Naive thymus-derived CD4-positive, alpha-beta T cell (primary cell): ENCODE results near the gene STK38. TPM values are rescaled to one million over a fixed set of nuclear protein-coding genes. Genes with fewer than 3 reads are reported as not detected.
A peak's percentile ranks its signal among the peaks of the same experiment; 100 is the strongest.
"Not testable (repeated sequence)": the region's sequence is repeated elsewhere in the genome, so short reads cannot be mapped to it uniquely, and the experiment has no call there.

Source experiments
- ATAC-seq: fragments of 150-1000 bp; cut with Tn5 transposase; 2 replicates; pipeline ENCODE4 v1.10.0; 2021; ENCODE audit warnings: mild to moderate bottlenecking, moderate library complexity
- CTCF ChIA-PET: fragments of 350-600 bp; sonication (Branson Sonifier 250); formaldehyde crosslinking; loops from one replicate; lab custom pipeline; 2021; ENCODE audit warnings: antibody characterized with exemption; lab: Charles Lee
- POLR2A ChIA-PET: fragments of 350-600 bp; sonication (Branson Sonifier 250); formaldehyde crosslinking; loops from one replicate; lab custom pipeline; 2021; ENCODE audit warnings: antibody characterized with exemption, inconsistent platforms; lab: Charles Lee
- DNase-seq, 9 donors: peaks; one replicate each; pipeline versions ENCODE4 v3.0.0 to v3.0.0-alpha.2; 2020 to 2022; ENCODE audit warnings: mixed read lengths in 1 of 9
- H3K27ac ChIP-seq: one replicate; pipeline ENCODE4 v1.7.0; 2013; ENCODE audit warnings: mild to moderate bottlenecking, low read depth, low read length, moderate library complexity
- H3K27me3 ChIP-seq, 2 donors: one replicate each; pipeline ENCODE4 v1.7.0; 2013; ENCODE audit warnings: low read length in 2 of 2, mild to moderate bottlenecking in 2 of 2, moderate library complexity in 2 of 2; ENCODE audit not compliant: control insufficient read depth in 2 of 2, insufficient read depth in 2 of 2
- H3K36me3 ChIP-seq, 3 experiments: 1 replicate in 2 of 3; 2 replicates in 1 of 3; pipeline ENCODE4 v1.7.0; 2013; ENCODE audit warnings: low read length in 3 of 3, mild to moderate bottlenecking in 3 of 3, moderate library complexity in 1 of 3; ENCODE audit not compliant: insufficient read depth in 3 of 3, control insufficient read depth in 2 of 3
- H3K4me1 ChIP-seq, 2 donors: one replicate each; pipeline ENCODE4 v1.7.0; 2013; ENCODE audit warnings: low read length in 2 of 2, mild to moderate bottlenecking in 2 of 2, moderate library complexity in 1 of 2; ENCODE audit not compliant: control insufficient read depth in 2 of 2, insufficient read depth in 2 of 2
- H3K4me3 ChIP-seq: 2 replicates; pipeline ENCODE4 v1.7.0; 2013; ENCODE audit warnings: mild to moderate bottlenecking, low read length
- H3K9me3 ChIP-seq, 3 experiments: 1 replicate in 2 of 3; 2 replicates in 1 of 3; pipeline ENCODE4 v1.7.0; 2013; ENCODE audit warnings: low read length in 3 of 3; ENCODE audit not compliant: control insufficient read depth in 2 of 3
- H3K27ac Mint-ChIP-seq, 9 donors: one replicate each; pipeline ENCODE4 v1.8.0; 2020 to 2022; ENCODE audit warnings: mixed read lengths in 9 of 9, mild to moderate bottlenecking in 8 of 9, moderate library complexity in 5 of 9, inconsistent platforms in 2 of 9
- H3K27me3 Mint-ChIP-seq, 5 donors: one replicate each; pipeline ENCODE4 v1.8.0; 2021 to 2022; ENCODE audit warnings: mixed read lengths in 5 of 5, mild to moderate bottlenecking in 1 of 5
- H3K36me3 Mint-ChIP-seq, 5 donors: one replicate each; pipeline ENCODE4 v1.8.0; 2020 to 2022; ENCODE audit warnings: mixed read lengths in 5 of 5, mild to moderate bottlenecking in 3 of 5, inconsistent platforms in 1 of 5
- H3K4me1 Mint-ChIP-seq, 7 donors: one replicate each; pipeline ENCODE4 v1.8.0; 2020 to 2022; ENCODE audit warnings: mixed read lengths in 7 of 7, mild to moderate bottlenecking in 3 of 7, inconsistent platforms in 1 of 7
- H3K4me3 Mint-ChIP-seq, 10 donors: one replicate each; pipeline ENCODE4 v1.8.0; 2020 to 2022; ENCODE audit warnings: mild to moderate bottlenecking in 10 of 10, mixed read lengths in 10 of 10, moderate library complexity in 6 of 10, inconsistent platforms in 2 of 10
- H3K9me3 Mint-ChIP-seq, 11 donors: one replicate each; pipeline ENCODE4 v1.8.0; 2020 to 2022; ENCODE audit warnings: mixed read lengths in 11 of 11, mild to moderate bottlenecking in 4 of 11, inconsistent platforms in 1 of 11, moderate library complexity in 1 of 11
- intact Hi-C, 2 donors: fragments of 100-400 bp; cut with micrococcal nuclease; formaldehyde crosslinking; loops; one replicate each; pipeline ENCODE4 v1.15.1; 2023
- polyA plus RNA-seq, 2 donors: library from polyadenylated mRNA; unstranded; fragments of 300-500 nt; fragmentation: Illumina TruSeq; gene quantifications; one replicate each; pipeline ENCODE4 v1.2.3, GENCODE V29; 2021
- total RNA-seq, 6 experiments: library from RNA in 5 of 6; stranded (reverse) in 5 of 6; gene quantifications; 1 replicate in 5 of 6; 2 replicates in 1 of 6; pipeline ENCODE4 v1.2.3 and lab custom pipeline; 2021 to 2026

The STK38 gene
- total and polyA plus RNA-seq, 7 experiments from 2014 or later: 56.6 to 193 (median 95.0) TPM

GRCh38 chr6:36593569-36594028, 46.3 kb upstream of the STK38 start:
- peaks cover 16 to 43% (median 33%) of the 10 kb centered on the region in 7 donors for H3K4me1 Mint-ChIP-seq
- Histone ChIP-seq H3K4me1 (peaks cover 16 to 28% of the 10 kb centered on the region in 2 donors), H3K4me3 (peak overlapping the region; percentile 85), H3K27me3 (no peaks in the 10 kb centered on the region), H3K36me3 (peaks cover 14 to 33% (median 18%) of the 10 kb centered on the region in 3 experiments), H3K27ac (peak overlapping the region; percentile 98), H3K9me3 (no peaks in the 10 kb centered on the region)
- peaks cover 0 to 16% (median 0%) of the 10 kb centered on the region in 11 donors for H3K9me3 Mint-ChIP-seq
- ATAC-seq: peak; percentile 26
- peaks cover 13 to 37% (median 34%) of the 10 kb centered on the region in 5 donors for H3K36me3 Mint-ChIP-seq
- peak overlapping the region; percentile 90 to 99 (median 97) for H3K4me3 Mint-ChIP-seq
- DNase-seq: peak in 1 of 9 donors; percentile 65
- H3K27ac Mint-ChIP-seq: peak overlapping the region; percentile 97 to 100 (median 99)
- peaks cover 0 to 3% (median 0%) of the 10 kb centered on the region in 5 donors for H3K27me3 Mint-ChIP-seq
- intact Hi-C loops: loop anchor here (1.0 to 10.0 kb wide), 11 partner anchors 9 to 575 kb away; partner anchors contain the start of genes KCTD20 (in 2 of the 2), MTCH1 (in 2 of the 2), PXT1 (in 2 of the 2) and STK38 (in 2 of the 2)
- POLR2A ChIA-PET: interaction anchor here (0.9 to 12.0 kb wide), 15 partner anchors 9 to 171 kb away, joined by 3 to 288 read pairs (median 7); partner anchors contain the start of gene STK38
- CTCF ChIA-PET: interaction anchor here (0.7 kb wide), 2 partner anchors 30 to 74 kb away, joined by 3 read pairs; no protein-coding TSS in a partner anchor

GRCh38 chr6:36592221-36592655, 45.0 kb upstream of the STK38 start:
- ChIA-PET POLR2A (interaction anchor here (0.9 to 12.0 kb wide), 4 partner anchors 11 to 148 kb away, joined by 3 to 288 read pairs (median 4); no protein-coding TSS in a partner anchor), CTCF (no interaction called here)
- Histone ChIP-seq H3K27ac (peak overlapping the region; percentile 98), H3K9me3 (no peaks in the 10 kb centered on the region), H3K4me3 (no peak overlapping the region), H3K36me3 (peaks cover 6 to 25% (median 7%) of the 10 kb centered on the region in 3 experiments), H3K27me3 (no peaks in the 10 kb centered on the region), H3K4me1 (peaks cover 15 to 16% of the 10 kb centered on the region in 2 donors)
- ATAC-seq (no peak), DNase-seq (no peak)
- Mint-ChIP-seq H3K9me3 (peaks cover 0 to 16% (median 0%) of the 10 kb centered on the region in 11 donors), H3K4me1 (peaks cover 12 to 30% (median 23%) of the 10 kb centered on the region in 7 donors), H3K27me3 (peaks cover 0 to 3% (median 0%) of the 10 kb centered on the region in 5 donors), H3K27ac (peak overlapping the region; percentile 90 to 97 (median 96)), H3K4me3 (peak overlapping the region; percentile 50 to 93 (median 80)), H3K36me3 (peaks cover 11 to 28% (median 26%) of the 10 kb centered on the region in 5 donors)
- intact Hi-C loops: loop anchor here in 1 of 2 donors (5.0 to 10.0 kb wide), 2 partner anchors 467 to 565 kb away; partner anchors contain the start of gene MAPK14

GRCh38 chr6:36590237-36590636, 43.0 kb upstream of the STK38 start:
- Mint-ChIP-seq H3K9me3 (peaks cover 0 to 8% (median 0%) of the 10 kb centered on the region in 11 donors), H3K27ac (peak overlapping the region in 3 of 9 donors; percentile 57 to 92 (median 78)), H3K27me3 (peaks cover 0 to 6% (median 0%) of the 10 kb centered on the region in 5 donors), H3K4me3 (no peak overlapping the region), H3K36me3 (peaks cover 6 to 11% (median 9%) of the 10 kb centered on the region in 5 donors), H3K4me1 (peaks cover 5 to 22% (median 14%) of the 10 kb centered on the region in 7 donors)
- ChIA-PET POLR2A (interaction anchor here (1.0 kb wide), 2 partner anchors 11 to 13 kb away, joined by 3 to 4 read pairs; no protein-coding TSS in a partner anchor), CTCF (interaction anchor here (1.2 kb wide), 1 partner anchor 90 kb away, joined by 6 read pairs; no protein-coding TSS in a partner anchor)
- no peak overlapping the region for H3K27ac ChIP-seq
- DNase-seq (no peak), ATAC-seq (no peak)
- peaks cover 8 to 15% of the 10 kb centered on the region in 2 donors for H3K4me1 ChIP-seq
- no peak overlapping the region for H3K4me3 ChIP-seq
- no peaks in the 10 kb centered on the region for H3K27me3 ChIP-seq
- H3K36me3 ChIP-seq: peaks cover 0 to 8% (median 0%) of the 10 kb centered on the region in 3 experiments
- no peaks in the 10 kb centered on the region for H3K9me3 ChIP-seq
- intact Hi-C loops: loop anchor here in 1 of 2 donors (5.0 to 10.0 kb wide), 2 partner anchors 465 to 563 kb away; partner anchors contain the start of gene MAPK14

DNA sequence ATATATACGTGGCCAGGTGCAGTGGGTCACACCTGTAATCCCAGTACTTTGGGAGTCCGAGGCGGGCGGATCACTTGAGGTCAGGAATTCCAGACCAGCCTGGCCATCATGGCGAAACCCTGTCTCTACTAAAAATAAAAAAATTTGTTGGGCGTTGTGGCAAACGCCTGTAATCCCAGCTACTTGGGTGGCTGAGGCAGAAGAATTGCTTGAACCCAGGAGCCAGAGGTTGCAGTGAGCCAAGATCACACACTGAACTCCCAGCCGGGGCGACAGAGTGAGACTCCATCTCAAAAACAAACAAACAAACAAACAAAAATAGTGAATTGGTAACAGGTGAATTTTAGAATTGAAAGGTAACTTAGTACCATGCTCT, 41.7 kb upstream of the STK38 start:
- H3K27ac Mint-ChIP-seq, POLR2A ChIA-PET, H3K9me3 ChIP-seq, H3K27me3 Mint-ChIP-seq, ATAC-seq, H3K4me3 Mint-ChIP-seq, H3K27me3 ChIP-seq, intact Hi-C loops, H3K27ac ChIP-seq, H3K4me3 ChIP-seq, H3K36me3 ChIP-seq, H3K36me3 Mint-ChIP-seq, H3K9me3 Mint-ChIP-seq, DNase-seq: not testable (repeated sequence)
- peaks cover 5 to 22% (median 13%) of the 10 kb centered on the region in 7 donors for H3K4me1 Mint-ChIP-seq
- CTCF ChIA-PET: interaction anchor here (1.2 kb wide), 1 partner anchor 92 kb away, joined by 6 read pairs; no protein-coding TSS in a partner anchor
- H3K4me1 ChIP-seq: peaks cover 8 to 15% of the 10 kb centered on the region in 2 donors

- no peaks in the 10 kb centered on the region for H3K36me3 ChIP-seq
- Mint-ChIP-seq H3K27me3 (peaks cover 0 to 3% (median 0%) of the 10 kb centered on the region in 5 donors), H3K4me3 (no peak overlapping the region), H3K9me3 (no peaks in the 10 kb centered on the region), H3K27ac (peak overlapping the region in 1 of 9 donors; percentile 65), H3K36me3 (peaks cover 0 to 1% (median 0%) of the 10 kb centered on the region in 5 donors), H3K4me1 (peaks cover 0 to 7% (median 4%) of the 10 kb centered on the region in 7 donors)
- DNase-seq (no peak), ATAC-seq (no peak)
- intact Hi-C loops: no loop called here
- no peaks in the 10 kb centered on the region for H3K27me3 ChIP-seq
- no peak overlapping the region for H3K27ac ChIP-seq
- no peaks in the 10 kb centered on the region for H3K4me1 ChIP-seq
- POLR2A ChIA-PET: interaction anchor here (0.8 to 1.0 kb wide), 2 partner anchors 11 to 23 kb away, joined by 3 read pairs; no protein-coding TSS in a partner anchor
- CTCF ChIA-PET: no interaction called here
- no peak overlapping the region for H3K4me3 ChIP-seq
- H3K9me3 ChIP-seq: no peaks in the 10 kb centered on the region
Measured at GRCh38 chr6:36586606-36587005, 39.3 kb upstream of the STK38 start.

DNA sequence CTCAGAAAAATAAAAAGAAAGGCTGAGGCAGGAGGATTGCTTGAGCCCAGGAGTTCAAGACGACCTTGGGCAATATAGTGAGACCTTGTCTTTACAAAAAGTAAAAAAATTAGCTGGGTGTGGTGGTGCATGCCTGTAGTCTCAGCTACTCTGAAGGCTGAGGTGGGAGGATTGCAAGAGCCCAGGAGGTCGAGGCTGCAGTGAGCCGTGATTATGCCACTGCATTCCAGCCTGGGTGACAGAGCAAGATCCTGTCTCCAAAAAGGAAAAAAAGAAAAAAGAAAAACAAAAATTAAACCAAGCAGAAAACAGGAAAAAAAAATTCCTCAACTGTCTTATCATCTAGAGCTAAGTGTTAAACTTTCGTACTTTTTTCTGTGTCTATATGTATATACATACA, 34.4 kb upstream of the STK38 start:
- Histone ChIP-seq H3K36me3 (no peaks in the 10 kb centered on the region), H3K27ac (no peak overlapping the region), H3K4me1 (no peaks in the 10 kb centered on the region), H3K27me3 (no peaks in the 10 kb centered on the region), H3K9me3 (no peaks in the 10 kb centered on the region), H3K4me3 (no peak overlapping the region)
- intact Hi-C loops: no loop called here
- DNase-seq (no peak), ATAC-seq (no peak)
- POLR2A ChIA-PET: interaction anchor here (0.6 to 0.7 kb wide), 4 partner anchors 13 to 1938 kb away, joined by 3 read pairs; partner anchors contain the start of gene SRSF3
- CTCF ChIA-PET: interaction anchor here (1.0 to 1.5 kb wide), 2 partner anchors 38 to 158 kb away, joined by 5 read pairs; no protein-coding TSS in a partner anchor
- Mint-ChIP-seq H3K4me1 (peaks cover 0 to 16% (median 14%) of the 10 kb centered on the region in 7 donors), H3K27me3 (peaks cover 0 to 3% (median 0%) of the 10 kb centered on the region in 5 donors), H3K27ac (peak overlapping the region in 1 of 9 donors; percentile 55), H3K9me3 (no peaks in the 10 kb centered on the region), H3K36me3 (no peaks in the 10 kb centered on the region), H3K4me3 (no peak overlapping the region)
